ENCODE data around the gene FTCD.

DNA sequence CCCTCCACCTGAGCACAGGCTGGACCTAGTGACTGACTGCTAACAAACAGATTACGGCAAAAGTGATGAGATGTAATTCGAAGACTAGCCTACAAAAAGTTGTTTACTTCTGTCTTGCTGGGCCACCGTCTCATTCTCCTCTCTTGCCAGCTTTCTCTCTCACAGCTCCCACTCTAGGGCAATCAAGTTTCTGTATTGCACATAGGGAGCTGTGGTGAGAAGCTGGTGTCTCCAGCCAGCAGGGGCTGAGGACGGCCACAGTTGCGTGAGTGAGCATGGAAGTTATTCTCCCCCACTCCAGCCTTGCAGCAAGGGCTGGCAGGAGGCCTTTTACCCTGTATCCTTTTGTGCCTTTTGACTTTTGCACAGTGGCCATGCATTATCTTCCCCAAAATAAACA lies 66.1 kb downstream of the FTCD start:
- TF ChIP-seq, protein P1, sequence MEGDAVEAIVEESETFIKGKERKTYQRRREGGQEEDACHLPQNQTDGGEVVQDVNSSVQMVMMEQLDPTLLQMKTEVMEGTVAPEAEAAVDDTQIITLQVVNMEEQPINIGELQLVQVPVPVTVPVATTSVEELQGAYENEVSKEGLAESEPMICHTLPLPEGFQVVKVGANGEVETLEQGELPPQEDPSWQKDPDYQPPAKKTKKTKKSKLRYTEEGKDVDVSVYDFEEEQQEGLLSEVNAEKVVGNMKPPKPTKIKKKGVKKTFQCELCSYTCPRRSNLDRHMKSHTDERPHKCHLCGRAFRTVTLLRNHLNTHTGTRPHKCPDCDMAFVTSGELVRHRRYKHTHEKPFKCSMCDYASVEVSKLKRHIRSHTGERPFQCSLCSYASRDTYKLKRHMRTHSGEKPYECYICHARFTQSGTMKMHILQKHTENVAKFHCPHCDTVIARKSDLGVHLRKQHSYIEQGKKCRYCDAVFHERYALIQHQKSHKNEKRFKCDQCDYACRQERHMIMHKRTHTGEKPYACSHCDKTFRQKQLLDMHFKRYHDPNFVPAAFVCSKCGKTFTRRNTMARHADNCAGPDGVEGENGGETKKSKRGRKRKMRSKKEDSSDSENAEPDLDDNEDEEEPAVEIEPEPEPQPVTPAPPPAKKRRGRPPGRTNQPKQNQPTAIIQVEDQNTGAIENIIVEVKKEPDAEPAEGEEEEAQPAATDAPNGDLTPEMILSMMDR (IDR thresholded peaks at IDR 0.05): no peak
- no peak for TF ChIP-seq POLR2A (IDR thresholded peaks at IDR 0.05)
- TF ChIP-seq POLR2AphosphoS5 (IDR thresholded peaks at IDR 0.05): no peak
- no peak for TF ChIP-seq EP300 (IDR thresholded peaks at IDR 0.05)
